ENCODE results near the gene PPIH. TPM values are rescaled to one million over a fixed set of nuclear protein-coding genes. Genes with fewer than 3 reads are reported as not detected.

PPIH gene
- total RNA-seq = 59.0 and 89.4 TPM in 2 replicates

DNA sequence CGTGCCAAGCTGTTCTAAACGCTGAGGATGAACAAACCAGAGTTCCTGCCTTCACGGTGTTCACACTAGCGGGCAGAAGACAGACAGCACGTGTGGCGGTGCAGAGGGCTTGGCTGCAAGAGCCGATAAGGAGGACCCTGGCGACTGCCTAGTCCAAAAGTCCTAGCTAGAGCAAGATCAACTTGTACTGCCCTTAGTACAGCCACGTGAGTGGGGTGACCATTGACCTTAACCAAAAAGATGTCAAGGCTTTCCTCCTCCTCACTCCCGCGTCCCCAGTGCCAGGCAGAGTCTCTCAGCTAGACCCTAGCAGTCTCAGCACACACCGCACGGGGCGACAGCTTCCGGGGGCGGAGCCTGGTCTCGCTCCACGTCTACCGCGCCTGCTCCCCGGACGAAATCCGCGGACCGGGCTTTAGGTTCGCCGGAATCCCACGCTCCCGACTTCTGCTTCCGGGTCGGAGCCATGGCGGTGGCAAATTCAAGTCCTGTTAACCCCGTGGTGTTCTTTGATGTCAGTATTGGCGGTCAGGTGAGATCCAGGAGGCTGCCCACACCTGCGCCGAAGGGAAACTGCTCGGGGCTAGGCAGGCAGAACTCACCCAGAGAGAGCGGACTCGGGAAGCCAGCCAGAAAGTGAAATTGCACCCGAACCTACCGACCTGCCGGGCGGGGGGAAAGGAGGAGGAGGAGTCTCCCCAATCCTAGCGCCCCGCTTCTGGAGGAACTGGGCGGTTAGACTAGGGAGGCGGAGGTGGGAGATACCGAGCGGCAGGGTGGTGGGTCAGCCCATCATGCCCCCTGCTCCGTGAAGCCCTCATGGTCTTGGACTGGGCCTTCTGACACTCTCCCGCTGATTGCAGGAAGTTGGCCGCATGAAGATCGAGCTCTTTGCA lies at the start of gene PPIH:
TSS of gene PPIH (plus strand) at position 443 of the 896 bp plus-strand sequence. CDS start at position 467, 24 bp downstream.

GRCh38 chr1:42681741-42682483 lies 23.7 kb downstream of the PPIH start, which contains the start of gene YBX1:
YBX1 (plus strand) TSS chr1:42682418; CDS start chr1:42682566, 148 bp downstream.

Other genes with a start within 250 kb of the PPIH start
- 0.49 and 0.70 TPM in 2 replicates for gene ZMYND12, start 202.4 kb upstream of the PPIH start, total RNA-seq
- 50.8 and 91.4 TPM in 2 replicates for gene PPCS, start 201.9 kb upstream of the PPIH start, total RNA-seq
- gene CCDC30, start 195.1 kb upstream of the PPIH start, total RNA-seq = 0.04 and 0.16 TPM in 2 replicates
- gene YBX1, start 24.0 kb downstream of the PPIH start, total RNA-seq = 911 and 1,172 TPM in 2 replicates
- not detected in 2 replicates for gene CLDN19, start 81.8 kb downstream of the PPIH start, total RNA-seq
- gene P3H1, start 108.6 kb downstream of the PPIH start, total RNA-seq = 42.9 and 45.5 TPM in 2 replicates
- gene C1orf50, start 108.8 kb downstream of the PPIH start, total RNA-seq = 4.2 and 6.4 TPM in 2 replicates
- gene TMEM269, start 126.6 kb downstream of the PPIH start, total RNA-seq = not detected in 2 replicates
- gene ERMAP, start 158.7 kb downstream of the PPIH start, total RNA-seq = 5.5 and 11.2 TPM in 2 replicates
- 23.0 and 24.6 TPM in 2 replicates for gene SVBP, start 159.0 kb downstream of the PPIH start, total RNA-seq
- gene ZNF691, start 188.2 kb downstream of the PPIH start, total RNA-seq = 6.0 and 6.2 TPM in 2 replicates